HepG2 (cell line): Measurements from ENCODE around the gene HES6. TPM values are rescaled to one million over a fixed set of nuclear protein-coding genes. Genes with fewer than 3 reads are reported as not detected.

Experiments
- ATF1 ChIP-seq: IDR thresholded peaks from 2 replicates; pipeline ENCODE4 v1.6.1; 2016; ENCODE audit warnings: mild to moderate bottlenecking, control low read depth
- CREB1 ChIP-seq, 2 experiments: fragments of 450-650 bp in 1 of 2; IDR thresholded peaks; 2 replicates each; pipeline ENCODE4 v1.6.1; 2016 to 2017; ENCODE audit warnings: control low read depth in 1 of 2, mild to moderate bottlenecking in 1 of 2, missing compliant biosample characterization in 1 of 2, missing genetic modification characterization in 1 of 2
- FIP1L1 ChIP-seq: fragments of 200-400 bp; formaldehyde crosslinking; IDR thresholded peaks from 2 replicates; pipeline ENCODE4 v1.6.1; 2018; ENCODE audit warnings: low read depth, mild to moderate bottlenecking, low read length, moderate library complexity, borderline replicate concordance; ENCODE audit not compliant: insufficient read depth
- KDM3A ChIP-seq: IDR thresholded peaks from 2 replicates; pipeline ENCODE4 v1.6.1; 2018; ENCODE audit warnings: low read depth, missing compliant biosample characterization
- MIXL1 ChIP-seq: IDR thresholded peaks from 2 replicates; pipeline ENCODE4 v1.6.1; 2016
- MXI1 ChIP-seq: IDR thresholded peaks from 3 replicates; pipeline ENCODE4 v1.6.1; 2012; ENCODE audit warnings: low read depth, low read length, inconsistent platforms, borderline replicate concordance
- NKX3-1 ChIP-seq: sonication (generic); formaldehyde crosslinking; IDR thresholded peaks from 2 replicates; pipeline ENCODE4 v1.5.0; 2020; ENCODE audit warnings: missing genetic modification reagents
- SMARCC2 ChIP-seq: fragments of 450-650 bp; IDR thresholded peaks from 2 replicates; pipeline ENCODE4 v1.6.1; 2017; ENCODE audit warnings: antibody characterized with exemption, mild to moderate bottlenecking
- XRCC5 ChIP-seq: fragments of 200-400 bp; formaldehyde crosslinking; optimal IDR thresholded peaks from 2 replicates; pipeline ENCODE3; 2017; ENCODE audit warnings: mild to moderate bottlenecking, low read length
- ZNF383 ChIP-seq: sonication (generic); formaldehyde crosslinking; IDR thresholded peaks from 2 replicates; pipeline ENCODE4 v1.4.0; 2020; ENCODE audit warnings: missing genetic modification reagents, mild to moderate bottlenecking, borderline replicate concordance
- ZNF496 ChIP-seq: sonication (generic); formaldehyde crosslinking; IDR thresholded peaks from 2 replicates; pipeline ENCODE4 v1.8.1; 2023; ENCODE audit warnings: mild to moderate bottlenecking, moderate library complexity, missing genetic modification reagents; ENCODE audit not compliant: insufficient replicate concordance
- ZNF598 ChIP-seq: sonication (generic); formaldehyde crosslinking; IDR thresholded peaks from 2 replicates; pipeline ENCODE4 v1.5.1; 2020; ENCODE audit warnings: mild to moderate bottlenecking, missing genetic modification reagents, borderline replicate concordance
- polyA plus RNA-seq, 8 experiments: library from polyadenylated mRNA; depleted of rRNA in 3 of 8; stranded (reverse) in 7 of 8; unstranded in 1 of 8; fragments of >200 nt; fragmentation: Illumina TruSeq in 4 of 8; extraction: Trizol in 4 of 8; gene quantifications; 2 replicates each; pipeline versions ENCODE4 v1.2.1 to v1.2.3, GENCODE V29; 2011 to 2016; ENCODE audit warnings: low read depth in 4 of 8, missing spikeins in 1 of 8, mixed read lengths in 1 of 8; ENCODE audit not compliant: insufficient read depth in 1 of 8
- total RNA-seq, 5 experiments: library from RNA; depleted of rRNA; stranded (reverse); fragments of >200 nt; fragmentation: Illumina TruSeq; extraction: Trizol; gene quantifications; 2 replicates each; pipeline ENCODE4 v1.2.3, GENCODE V29; 2016; ENCODE audit warnings: low read depth in 1 of 5
- TF ChIP-seq, protein P1 (sequence below): sonication (generic); formaldehyde crosslinking; IDR thresholded peaks from 2 replicates; pipeline ENCODE4; 2020; ENCODE audit warnings: missing genetic modification reagents, mild to moderate bottlenecking, borderline replicate concordance
- TF ChIP-seq, protein P2 (sequence below): sonication (generic); formaldehyde crosslinking; IDR thresholded peaks from 2 replicates; pipeline ENCODE4 v1.5.0; 2020; ENCODE audit warnings: missing genetic modification reagents, mild to moderate bottlenecking, borderline replicate concordance
- TF ChIP-seq, protein P3 (sequence below): IDR thresholded peaks from 2 replicates; pipeline ENCODE4 v1.6.1; 2016; ENCODE audit warnings: low read depth
- TF ChIP-seq, protein P4 (sequence below): IDR thresholded peaks from 2 replicates; pipeline ENCODE4 v1.6.1; 2016; ENCODE audit warnings: low read depth, missing genetic modification reagents, missing compliant biosample characterization
- TF ChIP-seq, protein P5 (sequence below): sonication (generic); formaldehyde crosslinking; IDR thresholded peaks from 2 replicates; pipeline ENCODE4 v1.5.0; 2020; ENCODE audit warnings: missing genetic modification reagents

HES6 gene
- total and polyA plus RNA-seq, 2 of the 13 experiments (the other 11 are each of a cell fraction or from before 2014, with no cell fraction given), result 19.5 to 82.8 TPM

DNA sequence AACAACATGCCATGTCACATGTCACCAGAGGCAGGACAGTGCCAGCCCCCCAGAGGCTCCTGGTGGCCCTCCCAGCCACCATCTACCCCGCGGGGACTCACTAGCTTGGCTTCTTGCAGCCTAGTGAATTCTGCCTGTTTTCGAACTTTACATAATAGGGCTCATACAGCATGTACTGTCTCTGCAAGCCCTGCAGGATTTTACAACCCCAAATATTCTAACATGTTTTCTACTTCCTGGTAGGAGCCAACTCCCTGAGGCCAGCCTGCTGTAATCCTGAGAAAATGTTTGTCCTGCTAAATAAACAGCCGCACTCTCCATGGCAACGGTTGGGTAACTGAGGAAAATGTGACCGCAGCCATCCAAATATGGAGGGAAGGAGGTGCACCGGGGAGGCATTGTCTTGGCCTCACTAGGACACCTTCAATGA lies 45.8 kb upstream of the HES6 start (continued):
- TF ChIP-seq, protein P1, sequence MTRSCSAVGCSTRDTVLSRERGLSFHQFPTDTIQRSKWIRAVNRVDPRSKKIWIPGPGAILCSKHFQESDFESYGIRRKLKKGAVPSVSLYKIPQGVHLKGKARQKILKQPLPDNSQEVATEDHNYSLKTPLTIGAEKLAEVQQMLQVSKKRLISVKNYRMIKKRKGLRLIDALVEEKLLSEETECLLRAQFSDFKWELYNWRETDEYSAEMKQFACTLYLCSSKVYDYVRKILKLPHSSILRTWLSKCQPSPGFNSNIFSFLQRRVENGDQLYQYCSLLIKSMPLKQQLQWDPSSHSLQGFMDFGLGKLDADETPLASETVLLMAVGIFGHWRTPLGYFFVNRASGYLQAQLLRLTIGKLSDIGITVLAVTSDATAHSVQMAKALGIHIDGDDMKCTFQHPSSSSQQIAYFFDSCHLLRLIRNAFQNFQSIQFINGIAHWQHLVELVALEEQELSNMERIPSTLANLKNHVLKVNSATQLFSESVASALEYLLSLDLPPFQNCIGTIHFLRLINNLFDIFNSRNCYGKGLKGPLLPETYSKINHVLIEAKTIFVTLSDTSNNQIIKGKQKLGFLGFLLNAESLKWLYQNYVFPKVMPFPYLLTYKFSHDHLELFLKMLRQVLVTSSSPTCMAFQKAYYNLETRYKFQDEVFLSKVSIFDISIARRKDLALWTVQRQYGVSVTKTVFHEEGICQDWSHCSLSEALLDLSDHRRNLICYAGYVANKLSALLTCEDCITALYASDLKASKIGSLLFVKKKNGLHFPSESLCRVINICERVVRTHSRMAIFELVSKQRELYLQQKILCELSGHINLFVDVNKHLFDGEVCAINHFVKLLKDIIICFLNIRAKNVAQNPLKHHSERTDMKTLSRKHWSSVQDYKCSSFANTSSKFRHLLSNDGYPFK (CRISPR knock-in tag), result no peak; the same call in 1 of the 2 replicates
- TF ChIP-seq XRCC5 (peak; percentile 88), ZNF383 (CRISPR knock-in tag) (no peak), MIXL1 (CRISPR knock-in tag) (peak; percentile 38), ZNF496 (CRISPR knock-in tag) (no peak), ZNF598 (CRISPR knock-in tag) (no peak), CREB1 (IDR thresholded peaks at IDR 0.05) (no peak; the same call in 1 of the 2 replicates), CREB1 (CRISPR knock-in tag; IDR thresholded peaks at IDR 0.05) (no peak), NKX3-1 (CRISPR knock-in tag) (no peak), SMARCC2 (no peak), KDM3A (CRISPR knock-in tag) (no peak), MXI1 (peak; percentile 95; the same call in 2 of the 3 replicates), ATF1 (CRISPR knock-in tag) (no peak), FIP1L1 (0 out of 2 replicates have a peak, but pooled peaks have one; percentile 44)
- TF ChIP-seq, protein P2, sequence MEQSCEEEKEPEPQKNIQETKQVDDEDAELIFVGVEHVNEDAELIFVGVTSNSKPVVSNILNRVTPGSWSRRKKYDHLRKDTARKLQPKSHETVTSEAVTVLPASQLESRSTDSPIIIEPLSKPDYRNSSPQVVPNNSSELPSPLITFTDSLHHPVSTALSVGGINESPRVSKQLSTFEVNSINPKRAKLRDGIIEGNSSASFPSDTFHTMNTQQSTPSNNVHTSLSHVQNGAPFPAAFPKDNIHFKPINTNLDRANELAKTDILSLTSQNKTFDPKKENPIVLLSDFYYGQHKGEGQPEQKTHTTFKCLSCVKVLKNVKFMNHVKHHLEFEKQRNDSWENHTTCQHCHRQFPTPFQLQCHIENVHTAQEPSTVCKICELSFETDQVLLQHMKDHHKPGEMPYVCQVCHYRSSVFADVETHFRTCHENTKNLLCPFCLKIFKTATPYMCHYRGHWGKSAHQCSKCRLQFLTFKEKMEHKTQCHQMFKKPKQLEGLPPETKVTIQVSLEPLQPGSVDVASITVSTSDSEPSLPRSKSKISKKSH (CRISPR knock-in tag), result no peak
- TF ChIP-seq, protein P3, sequence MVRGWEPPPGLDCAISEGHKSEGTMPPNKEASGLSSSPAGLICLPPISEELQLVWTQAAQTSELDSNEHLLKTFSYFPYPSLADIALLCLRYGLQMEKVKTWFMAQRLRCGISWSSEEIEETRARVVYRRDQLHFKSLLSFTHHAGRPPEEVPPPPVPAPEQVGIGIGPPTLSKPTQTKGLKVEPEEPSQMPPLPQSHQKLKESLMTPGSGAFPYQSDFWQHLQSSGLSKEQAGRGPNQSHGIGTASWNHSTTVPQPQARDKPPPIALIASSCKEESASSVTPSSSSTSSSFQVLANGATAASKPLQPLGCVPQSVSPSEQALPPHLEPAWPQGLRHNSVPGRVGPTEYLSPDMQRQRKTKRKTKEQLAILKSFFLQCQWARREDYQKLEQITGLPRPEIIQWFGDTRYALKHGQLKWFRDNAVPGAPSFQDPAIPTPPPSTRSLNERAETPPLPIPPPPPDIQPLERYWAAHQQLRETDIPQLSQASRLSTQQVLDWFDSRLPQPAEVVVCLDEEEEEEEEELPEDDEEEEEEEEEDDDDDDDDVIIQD (CRISPR knock-in tag), result peak; percentile 67
- TF ChIP-seq, protein P4, sequence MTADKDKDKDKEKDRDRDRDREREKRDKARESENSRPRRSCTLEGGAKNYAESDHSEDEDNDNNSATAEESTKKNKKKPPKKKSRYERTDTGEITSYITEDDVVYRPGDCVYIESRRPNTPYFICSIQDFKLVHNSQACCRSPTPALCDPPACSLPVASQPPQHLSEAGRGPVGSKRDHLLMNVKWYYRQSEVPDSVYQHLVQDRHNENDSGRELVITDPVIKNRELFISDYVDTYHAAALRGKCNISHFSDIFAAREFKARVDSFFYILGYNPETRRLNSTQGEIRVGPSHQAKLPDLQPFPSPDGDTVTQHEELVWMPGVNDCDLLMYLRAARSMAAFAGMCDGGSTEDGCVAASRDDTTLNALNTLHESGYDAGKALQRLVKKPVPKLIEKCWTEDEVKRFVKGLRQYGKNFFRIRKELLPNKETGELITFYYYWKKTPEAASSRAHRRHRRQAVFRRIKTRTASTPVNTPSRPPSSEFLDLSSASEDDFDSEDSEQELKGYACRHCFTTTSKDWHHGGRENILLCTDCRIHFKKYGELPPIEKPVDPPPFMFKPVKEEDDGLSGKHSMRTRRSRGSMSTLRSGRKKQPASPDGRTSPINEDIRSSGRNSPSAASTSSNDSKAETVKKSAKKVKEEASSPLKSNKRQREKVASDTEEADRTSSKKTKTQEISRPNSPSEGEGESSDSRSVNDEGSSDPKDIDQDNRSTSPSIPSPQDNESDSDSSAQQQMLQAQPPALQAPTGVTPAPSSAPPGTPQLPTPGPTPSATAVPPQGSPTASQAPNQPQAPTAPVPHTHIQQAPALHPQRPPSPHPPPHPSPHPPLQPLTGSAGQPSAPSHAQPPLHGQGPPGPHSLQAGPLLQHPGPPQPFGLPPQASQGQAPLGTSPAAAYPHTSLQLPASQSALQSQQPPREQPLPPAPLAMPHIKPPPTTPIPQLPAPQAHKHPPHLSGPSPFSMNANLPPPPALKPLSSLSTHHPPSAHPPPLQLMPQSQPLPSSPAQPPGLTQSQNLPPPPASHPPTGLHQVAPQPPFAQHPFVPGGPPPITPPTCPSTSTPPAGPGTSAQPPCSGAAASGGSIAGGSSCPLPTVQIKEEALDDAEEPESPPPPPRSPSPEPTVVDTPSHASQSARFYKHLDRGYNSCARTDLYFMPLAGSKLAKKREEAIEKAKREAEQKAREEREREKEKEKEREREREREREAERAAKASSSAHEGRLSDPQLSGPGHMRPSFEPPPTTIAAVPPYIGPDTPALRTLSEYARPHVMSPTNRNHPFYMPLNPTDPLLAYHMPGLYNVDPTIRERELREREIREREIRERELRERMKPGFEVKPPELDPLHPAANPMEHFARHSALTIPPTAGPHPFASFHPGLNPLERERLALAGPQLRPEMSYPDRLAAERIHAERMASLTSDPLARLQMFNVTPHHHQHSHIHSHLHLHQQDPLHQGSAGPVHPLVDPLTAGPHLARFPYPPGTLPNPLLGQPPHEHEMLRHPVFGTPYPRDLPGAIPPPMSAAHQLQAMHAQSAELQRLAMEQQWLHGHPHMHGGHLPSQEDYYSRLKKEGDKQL, result peak; percentile 56
- TF ChIP-seq, protein P5, sequence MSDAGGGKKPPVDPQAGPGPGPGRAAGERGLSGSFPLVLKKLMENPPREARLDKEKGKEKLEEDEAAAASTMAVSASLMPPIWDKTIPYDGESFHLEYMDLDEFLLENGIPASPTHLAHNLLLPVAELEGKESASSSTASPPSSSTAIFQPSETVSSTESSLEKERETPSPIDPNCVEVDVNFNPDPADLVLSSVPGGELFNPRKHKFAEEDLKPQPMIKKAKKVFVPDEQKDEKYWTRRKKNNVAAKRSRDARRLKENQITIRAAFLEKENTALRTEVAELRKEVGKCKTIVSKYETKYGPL, result 0 out of 2 replicates have a peak, but pooled peaks have one; percentile 58
